Middle frontal gyrus (tissue), 1 donor: Measurements from ENCODE around the gene DTX3.
A peak's percentile ranks its signal among the peaks of the same experiment; 100 is the strongest.
"Not testable (repeated sequence)": the region's sequence is repeated elsewhere in the genome, so short reads cannot be mapped to it uniquely, and the experiment has no call there.

Source experiments
- DNase-seq: peaks from one replicate; pipeline ENCODE4 v3.0.0-alpha.2; 2015; ENCODE audit warnings: low spot score; ENCODE audit errors: extremely low spot score

Gene DTX3

GRCh38 chr12:57583008-57583831 is 21.4 kb upstream of the DTX3 start:
- peak; percentile 64 for DNase-seq

GRCh38 chr12:57584050-57584449 is 20.6 kb upstream of the DTX3 start:
- no peak for DNase-seq

- no peak for DNase-seq
These were observed 19.9 kb upstream of the DTX3 start for GRCh38 chr12:57584690-57585089.

GRCh38 chr12:57585156-57585555 is 19.5 kb upstream of the DTX3 start:
- DNase-seq: no peak

GRCh38 chr12:57586128-57586527 is 18.5 kb upstream of the DTX3 start:
- DNase-seq: peak; percentile 31

GRCh38 chr12:57586832-57587429 is 17.7 kb upstream of the DTX3 start:
- DNase-seq: no peak

GRCh38 chr12:57588951-57589610 is 15.5 kb upstream of the DTX3 start:
- not testable (repeated sequence) for DNase-seq

GRCh38 chr12:57590479-57590863 is 14.2 kb upstream of the DTX3 start:
- no peak for DNase-seq

GRCh38 chr12:57590864-57591781 is 13.5 kb upstream of the DTX3 start, which contains the start of gene PIP4K2C:
Gene PIP4K2C, plus strand, starts transcription at chr12:57591192. Its CDS starts 98 bp downstream, at chr12:57591290.
- peak; percentile 66 for DNase-seq

- DNase-seq: no peak
These were observed 12.8 kb upstream of the DTX3 start for GRCh38 chr12:57591782-57592325.

GRCh38 chr12:57592551-57593165 is 12.0 kb upstream of the DTX3 start:
- DNase-seq: peak; percentile 8

- DNase-seq: no peak
These were observed 11.4 kb upstream of the DTX3 start for GRCh38 chr12:57593187-57593586.

- DNase-seq: no peak
These were observed 4.2 kb upstream of the DTX3 start for GRCh38 chr12:57600395-57600794.

- DNase-seq: no peak
These were observed 2.1 kb upstream of the DTX3 start for GRCh38 chr12:57602544-57602943.

- DNase-seq: no peak
These were observed 1.3 kb upstream of the DTX3 start for GRCh38 chr12:57603324-57603723.

- DNase-seq: peak; percentile 50
These were observed 690 bp upstream of the DTX3 start for GRCh38 chr12:57603815-57604453.

- DNase-seq: no peak
These were observed 577 bp downstream of the DTX3 start for GRCh38 chr12:57604992-57605810.

GRCh38 chr12:57605811-57606311 is 1.2 kb downstream of the DTX3 start:
- DNase-seq: no peak

GRCh38 chr12:57606399-57606798 is 1.8 kb downstream of the DTX3 start:
- no peak for DNase-seq
